AG10803 (cell line): ENCODE data around the gene PHYKPL.

Experiments
- DNase-seq: peaks from one replicate; pipeline ENCODE4 v3.0.0; 2010; ENCODE audit warnings: low read depth
- H3K4me3 ChIP-seq: 2 replicates; pipeline ENCODE4 v1.5.1; 2011; ENCODE audit warnings: mild to moderate bottlenecking, low read length, control low read depth
- CTCF ChIP-seq: conservative IDR thresholded peaks from 2 replicates; pipeline ENCODE4 v1.5.1; 2011; ENCODE audit warnings: mild to moderate bottlenecking, low read length, control low read depth, inconsistent platforms

Gene PHYKPL

GRCh38 chr5:178238711-178239592 is 6.3 kb upstream of the PHYKPL start:
- TF ChIP-seq CTCF = no peak
- DNase-seq = no peak
- no peak overlapping the region for H3K4me3 ChIP-seq

- H3K4me3 ChIP-seq = no peak overlapping the region
- no peak for TF ChIP-seq CTCF
Measured at GRCh38 chr5:178238313-178238635, 5.7 kb upstream of the PHYKPL start.

GRCh38 chr5:178237431-178238312 is 5.1 kb upstream of the PHYKPL start:
- TF ChIP-seq CTCF = no peak
- DNase-seq = peak; percentile 66
- H3K4me3 ChIP-seq = no peak overlapping the region

More at GRCh38 chr5:178238313-178238635, 5.7 kb upstream of the PHYKPL start:
- DNase-seq = no peak

GRCh38 chr5:178236679-178237078 is 4.1 kb upstream of the PHYKPL start:
- DNase-seq = peak; percentile 26
- no peak for TF ChIP-seq CTCF
- H3K4me3 ChIP-seq = no peak overlapping the region

- TF ChIP-seq CTCF = no peak
- no peak for DNase-seq
- no peak overlapping the region for H3K4me3 ChIP-seq
Measured at GRCh38 chr5:178236126-178236525, 3.5 kb upstream of the PHYKPL start.

GRCh38 chr5:178235588-178235974 is 3.0 kb upstream of the PHYKPL start:
- TF ChIP-seq CTCF = no peak
- H3K4me3 ChIP-seq = no peak overlapping the region
- no peak for DNase-seq
